ENCODE data around the gene FCRL1.

Gene FCRL1

GRCh38 chr1:157799996-157800395 lies 19.9 kb downstream of the FCRL1 start:
- DNase-seq (ENCODE audit: low read depth) = no peak

- DNase-seq (ENCODE audit: low read depth) = no peak
These were observed 21.7 kb downstream of the FCRL1 start for GRCh38 chr1:157798211-157798610.

GRCh38 chr1:157785248-157785647 lies 34.7 kb downstream of the FCRL1 start:
- DNase-seq (ENCODE audit: low read depth) = no peak

DNA sequence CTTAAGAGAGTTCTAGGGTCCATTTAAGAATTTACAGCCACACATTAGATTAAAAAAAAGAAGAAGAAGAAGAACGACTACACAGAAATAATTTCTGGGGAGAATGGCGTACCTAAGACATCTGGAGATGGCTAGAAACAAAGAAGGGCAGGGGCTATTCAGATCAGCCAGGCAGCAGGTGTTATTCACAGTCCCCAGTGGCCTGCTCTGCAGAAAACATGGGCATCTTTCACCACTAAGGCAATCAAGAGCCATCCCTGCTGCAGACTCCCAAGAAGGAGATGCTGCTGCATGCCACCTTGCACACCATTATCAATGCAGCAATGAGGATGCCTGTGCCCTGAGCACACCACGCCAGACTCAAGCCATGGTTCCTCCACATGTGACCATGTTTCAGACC lies 35.1 kb downstream of the FCRL1 start:
- DNase-seq (ENCODE audit: low read depth) = no peak

DNA sequence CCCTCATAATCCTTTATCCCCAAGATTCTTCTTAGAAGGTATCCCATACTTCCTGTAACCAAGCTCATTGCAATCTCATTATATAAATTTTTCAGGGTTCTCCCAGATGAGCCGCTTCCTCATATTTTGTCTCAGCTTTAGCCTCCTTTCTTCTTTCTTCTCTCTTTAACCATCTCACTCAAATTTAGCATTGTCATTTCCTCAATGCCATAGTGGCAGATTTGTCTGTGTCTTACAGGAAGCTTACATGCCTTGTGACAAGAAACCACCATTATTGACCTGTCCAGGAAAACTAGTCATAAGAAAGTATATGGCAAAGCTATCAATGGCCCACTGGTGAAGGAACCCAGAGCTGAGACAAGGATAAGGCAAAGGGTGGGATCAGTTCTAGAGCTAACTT lies 37.0 kb downstream of the FCRL1 start:
- no peak for DNase-seq (ENCODE audit: low read depth)

- no peak for DNase-seq (ENCODE audit: low read depth)
These were observed 38.9 kb downstream of the FCRL1 start for GRCh38 chr1:157781048-157781447.

GRCh38 chr1:157776971-157777391 lies 42.9 kb downstream of the FCRL1 start, which contains the start of gene FCRL2:
TSS of gene FCRL2 (minus strand) at chr1:157777132. CDS start at chr1:157777073, 59 bp downstream.
- no peak for DNase-seq (ENCODE audit: low read depth)

GRCh38 chr1:157775101-157775870 lies 44.6 kb downstream of the FCRL1 start:
- DNase-seq (ENCODE audit: low read depth) = no peak

GRCh38 chr1:157774412-157774811 lies 45.5 kb downstream of the FCRL1 start:
- DNase-seq (ENCODE audit: low read depth) = no peak

DNA sequence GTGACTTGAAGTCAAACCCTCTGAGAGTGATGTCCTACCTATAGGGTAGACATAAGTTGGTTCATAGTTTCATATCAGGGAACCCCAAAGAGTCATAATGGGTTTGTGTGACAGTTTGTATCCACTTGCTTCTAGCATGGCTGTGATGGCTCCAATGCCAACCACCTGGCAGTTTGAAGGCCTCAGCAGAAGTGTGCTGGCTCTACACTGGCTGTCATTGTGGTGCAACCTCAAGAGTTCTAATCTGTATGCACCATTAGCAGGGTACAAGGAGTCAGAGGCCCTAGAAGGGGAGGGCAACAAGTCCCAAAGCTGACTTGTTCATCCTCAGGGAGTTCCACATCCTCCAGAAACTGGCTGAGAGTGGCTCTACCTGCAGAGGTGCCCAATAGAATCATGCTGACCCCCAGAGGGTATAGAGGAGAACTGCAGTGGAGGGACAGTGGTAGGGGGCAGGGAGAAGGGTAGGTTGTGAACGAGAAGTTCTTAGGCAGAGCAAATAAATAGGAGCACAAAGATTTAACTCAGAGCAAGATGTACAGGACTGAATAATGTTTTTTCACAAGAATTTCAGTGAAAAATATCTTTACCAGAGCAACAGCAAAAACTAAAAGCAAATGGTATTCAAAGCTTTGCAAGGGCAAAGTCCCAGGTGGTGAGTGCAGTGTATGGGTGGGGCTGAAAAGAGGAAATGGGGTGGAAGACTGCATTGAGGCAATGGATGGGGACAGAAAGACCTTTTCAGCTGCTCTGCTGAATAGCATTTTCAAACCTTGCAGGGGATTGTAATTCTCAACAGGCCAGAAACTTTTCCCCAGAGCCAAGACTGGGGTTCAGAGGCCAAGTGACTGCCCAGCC lies 46.2 kb downstream of the FCRL1 start:
- no peak for DNase-seq (ENCODE audit: low read depth)

DNA sequence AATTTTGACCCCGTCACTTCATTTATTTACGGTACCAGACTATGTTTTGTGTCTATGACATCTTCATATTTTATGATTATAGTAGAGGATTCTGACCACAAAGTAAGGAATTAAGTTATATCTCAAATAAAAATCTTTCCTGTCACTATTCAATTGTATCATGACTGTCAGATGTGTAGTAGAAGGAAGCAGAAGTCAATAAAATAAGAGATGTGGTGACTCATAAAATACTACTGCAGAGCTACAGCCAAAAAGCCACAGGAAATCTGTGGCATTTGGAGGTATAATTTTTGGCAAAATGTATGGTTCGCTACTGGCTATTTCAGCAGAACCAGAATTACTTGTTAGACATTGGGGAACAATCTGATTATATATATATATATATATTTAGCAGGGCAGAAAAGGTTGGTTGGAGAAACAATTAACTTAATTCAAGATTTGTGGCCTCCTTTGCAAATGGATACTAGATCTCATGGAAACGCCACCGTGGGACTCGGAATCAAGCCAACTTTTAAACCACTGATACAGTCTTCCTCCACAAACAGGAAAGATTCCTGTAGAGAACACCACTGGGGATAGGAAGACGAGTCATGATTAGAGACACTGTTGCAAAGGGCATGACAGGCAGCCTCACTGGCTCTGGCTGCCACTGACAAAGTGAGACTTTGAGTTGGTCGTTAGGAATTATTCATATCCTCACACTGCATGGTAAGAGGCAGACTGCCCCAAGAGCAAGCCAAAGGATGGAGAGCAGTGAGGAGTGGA lies 48.1 kb downstream of the FCRL1 start:
- no peak for DNase-seq (ENCODE audit: low read depth)

DNA sequence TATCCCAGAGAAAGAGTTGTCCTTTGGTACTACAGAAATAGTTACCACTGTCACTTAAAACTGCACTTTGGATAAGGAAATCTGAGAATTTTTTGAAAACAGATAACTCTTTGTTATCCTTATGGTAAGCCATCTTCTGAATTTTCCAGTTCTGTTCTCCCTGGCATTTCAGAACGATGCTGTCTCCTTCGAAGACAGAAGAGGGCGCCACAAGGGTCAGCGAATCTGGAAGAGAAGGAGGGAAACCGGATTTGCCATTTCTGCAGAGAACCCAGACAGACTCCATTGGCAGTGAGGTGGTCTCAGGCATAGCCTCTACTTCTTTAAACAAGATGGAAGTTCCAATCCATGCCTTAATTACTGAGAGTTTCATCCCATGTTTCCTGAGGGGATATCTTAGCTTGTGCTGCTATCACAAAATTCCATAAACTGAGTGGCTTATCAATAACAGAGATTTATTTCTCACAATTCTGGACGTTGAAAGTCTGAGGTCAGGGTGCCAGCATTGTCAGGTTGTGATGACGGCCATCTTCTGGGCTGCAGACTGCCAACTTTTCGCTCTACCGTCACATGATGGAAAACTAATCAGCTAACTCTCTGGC lies 49.4 kb downstream of the FCRL1 start:
- DNase-seq (ENCODE audit: low read depth) = no peak

DNA sequence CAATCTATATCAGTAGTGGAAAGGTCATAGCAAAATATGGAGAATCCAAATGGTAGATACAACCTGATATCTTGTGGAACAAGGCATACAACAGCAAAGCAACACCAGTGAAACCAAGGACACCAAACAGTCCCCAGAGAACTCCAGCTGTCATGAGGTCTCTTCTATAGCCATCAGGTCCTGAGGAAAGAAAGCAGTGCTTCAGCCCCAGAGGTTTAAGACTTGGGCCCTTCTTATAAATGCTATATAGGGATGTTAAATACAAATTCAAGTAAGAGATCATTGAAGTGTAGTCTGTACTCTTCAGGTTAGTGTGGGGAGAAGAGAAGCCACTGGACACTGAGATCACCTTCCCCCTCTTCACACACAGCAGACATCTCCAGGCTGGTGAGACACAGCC lies 53.1 kb downstream of the FCRL1 start:
- DNase-seq (ENCODE audit: low read depth) = no peak

DNA sequence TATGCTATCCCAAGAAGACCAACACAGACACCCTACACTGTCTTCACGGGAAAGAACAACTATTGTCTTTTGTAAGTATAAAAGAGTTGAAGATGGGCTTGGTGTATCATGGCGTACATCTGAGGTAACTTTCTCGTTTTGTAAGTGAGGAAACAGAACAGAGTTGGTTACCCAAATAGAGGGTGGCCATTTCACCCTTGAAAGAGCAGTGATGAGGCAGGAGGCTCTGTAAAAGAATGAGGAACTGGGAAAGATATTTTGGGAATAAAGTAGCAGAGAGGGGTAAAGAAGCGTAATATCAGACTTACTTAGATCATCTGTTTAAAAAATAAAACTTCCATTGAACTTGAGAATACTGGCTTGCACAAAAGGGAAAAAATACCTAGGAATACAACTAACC lies 61.9 kb downstream of the FCRL1 start:
- DNase-seq (ENCODE audit: low read depth) = no peak

DNA sequence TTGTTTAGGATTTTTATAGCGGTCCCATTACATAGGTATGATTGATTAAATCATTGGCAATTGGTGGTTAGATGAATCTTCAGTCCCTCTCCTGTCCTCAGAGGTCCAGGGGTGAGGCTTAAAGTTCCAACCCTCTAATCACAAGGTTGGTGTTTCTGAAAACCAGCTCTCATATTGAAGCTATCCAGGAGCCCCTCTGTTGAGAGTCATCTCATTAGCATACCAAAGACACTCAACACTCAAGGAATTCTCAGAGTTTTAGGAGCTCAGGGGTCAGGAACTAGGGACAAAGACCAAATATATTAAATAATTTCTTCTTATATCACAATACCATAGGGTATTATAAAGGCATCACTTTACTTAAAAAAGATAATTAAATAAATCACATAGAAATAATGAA lies 66.3 kb downstream of the FCRL1 start:
- no peak for DNase-seq (ENCODE audit: low read depth)

DNA sequence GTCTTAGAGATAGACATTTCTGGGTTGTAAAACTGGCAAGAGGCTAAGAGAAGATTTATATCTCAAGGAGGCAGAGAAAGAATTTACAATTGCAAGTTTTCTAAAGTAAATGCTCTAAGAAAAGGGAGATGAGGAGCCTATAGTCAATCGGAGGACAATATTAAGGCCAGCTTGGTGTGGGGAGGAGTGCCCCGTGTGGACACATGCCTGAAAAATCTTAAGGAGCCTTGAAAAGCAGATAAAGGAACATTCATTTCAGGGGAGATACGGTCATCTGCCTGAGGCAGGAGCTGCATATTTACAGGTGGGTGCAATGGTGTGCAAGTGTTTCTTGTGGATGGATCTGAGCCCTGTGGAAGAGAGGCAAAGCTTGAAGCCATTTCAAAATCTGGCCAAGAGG lies 68.6 kb downstream of the FCRL1 start:
- DNase-seq (ENCODE audit: low read depth) = no peak

DNA sequence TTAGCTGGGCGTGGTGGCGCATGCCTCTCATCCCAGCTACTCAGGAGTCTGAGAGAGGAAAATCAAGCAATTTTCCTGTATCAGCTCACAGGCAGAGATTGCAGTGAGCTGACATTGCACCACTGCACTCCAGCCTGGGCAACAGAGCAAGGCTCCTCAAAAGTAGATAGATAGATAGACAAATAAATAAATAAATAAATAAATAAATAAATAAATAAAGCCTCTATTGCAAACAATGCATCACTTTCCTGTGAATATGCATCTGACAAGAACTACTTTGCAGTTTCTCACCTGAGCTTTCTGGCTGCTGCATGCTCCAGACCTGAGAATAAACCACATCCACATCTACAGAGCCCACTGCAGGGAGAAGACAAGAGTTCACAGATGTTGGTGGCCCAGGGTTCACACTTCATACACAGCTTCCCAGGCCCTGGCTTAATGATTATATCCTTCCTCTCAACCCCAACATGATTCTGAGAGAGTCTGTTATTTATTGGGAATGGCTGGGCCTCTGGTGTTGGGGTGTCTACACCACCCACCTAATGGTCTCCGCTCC lies 71.6 kb downstream of the FCRL1 start:
- DNase-seq (ENCODE audit: low read depth) = no peak

All from fibroblast of gingiva (primary cell).